GM18502 (cell line): ENCODE measurements around the gene BHLHA9.

Experiments
- ATAC-seq: cut with Tn5 transposase; IDR thresholded peaks from one replicate; pipeline ENCODE4 v1.9.1; 2021; ENCODE audit warnings: mild to moderate bottlenecking; ENCODE audit not compliant: unreplicated experiment, poor library complexity

BHLHA9 gene

GRCh38 chr17:1251866-1252608 is 18.2 kb upstream of the BHLHA9 start:
- no peak for ATAC-seq

- ATAC-seq, result no peak
Measured at GRCh38 chr17:1255041-1255440, 15.2 kb upstream of the BHLHA9 start.

DNA sequence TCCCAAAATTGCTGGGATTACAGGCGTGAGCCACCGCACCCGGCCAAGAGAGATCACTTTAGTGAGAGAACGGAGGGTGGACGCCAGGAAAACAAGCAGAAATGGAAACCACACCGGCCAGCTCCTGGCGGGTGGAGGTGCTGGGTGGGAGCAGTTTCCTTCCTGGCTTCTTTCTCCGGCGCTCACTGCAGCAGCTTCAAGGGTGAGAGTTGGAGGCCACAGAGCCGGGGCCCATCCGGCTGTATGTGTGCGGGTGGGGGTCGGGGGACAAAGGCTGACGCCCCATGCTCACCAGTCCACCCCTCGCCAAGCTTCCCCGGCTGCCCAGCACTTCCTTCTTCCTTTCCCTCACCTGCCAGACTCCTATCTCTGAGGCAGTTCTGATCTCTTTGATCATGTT is 13.5 kb upstream of the BHLHA9 start:
- ATAC-seq, result no peak

DNA sequence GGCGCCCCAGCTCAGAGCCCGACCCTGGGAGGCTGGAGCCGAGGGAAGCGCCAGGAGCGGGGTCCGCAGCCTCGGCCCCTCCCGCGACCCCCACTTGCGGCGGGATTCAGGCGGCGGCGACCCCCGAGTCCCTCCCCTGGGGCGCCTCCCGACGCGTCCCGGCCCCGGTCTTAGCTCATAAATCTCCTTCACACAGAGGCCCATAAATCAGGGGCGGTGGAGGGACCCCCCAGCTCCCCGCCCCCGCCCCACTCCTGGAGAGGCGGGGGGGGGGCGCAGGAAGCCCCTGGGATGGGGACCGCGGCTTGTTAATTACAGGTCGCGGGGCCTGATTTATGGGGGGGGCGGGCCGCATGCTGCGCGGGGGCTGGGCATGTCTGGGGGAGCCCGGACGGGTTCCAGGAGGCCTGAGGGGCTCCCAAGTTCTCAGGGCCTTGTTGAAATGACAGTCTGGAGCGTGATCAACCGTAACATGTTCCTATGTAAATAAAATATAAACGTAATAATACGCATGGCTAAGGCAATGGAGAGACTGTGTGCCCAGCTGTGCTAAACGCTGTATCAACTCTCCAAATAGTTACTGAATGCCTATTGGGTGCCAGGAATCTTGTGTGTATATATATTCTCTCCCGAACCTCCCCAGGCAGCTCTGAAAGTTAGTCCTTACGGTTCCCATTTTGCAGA is 10.0 kb upstream of the BHLHA9 start:
- no peak for ATAC-seq

DNA sequence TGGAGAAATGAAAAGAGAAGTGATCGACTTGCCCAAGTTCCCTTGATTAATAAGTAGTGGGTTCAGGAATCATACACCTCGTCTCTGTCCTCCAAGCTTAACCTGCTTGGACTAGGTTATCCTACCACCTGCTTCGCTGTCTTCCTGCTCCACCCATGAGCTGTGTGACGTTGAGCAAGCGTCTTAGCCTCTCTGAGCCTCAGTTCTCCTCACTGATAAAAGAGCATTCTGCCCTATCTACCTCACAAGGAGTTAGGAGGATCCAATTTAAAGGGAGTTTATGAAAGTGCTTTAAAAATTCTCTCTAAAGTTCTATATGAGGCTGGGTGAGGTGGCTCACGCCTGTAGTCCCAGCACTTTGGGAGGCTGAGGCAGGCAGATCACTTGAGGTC is 9.5 kb upstream of the BHLHA9 start:
- ATAC-seq, result no peak

DNA sequence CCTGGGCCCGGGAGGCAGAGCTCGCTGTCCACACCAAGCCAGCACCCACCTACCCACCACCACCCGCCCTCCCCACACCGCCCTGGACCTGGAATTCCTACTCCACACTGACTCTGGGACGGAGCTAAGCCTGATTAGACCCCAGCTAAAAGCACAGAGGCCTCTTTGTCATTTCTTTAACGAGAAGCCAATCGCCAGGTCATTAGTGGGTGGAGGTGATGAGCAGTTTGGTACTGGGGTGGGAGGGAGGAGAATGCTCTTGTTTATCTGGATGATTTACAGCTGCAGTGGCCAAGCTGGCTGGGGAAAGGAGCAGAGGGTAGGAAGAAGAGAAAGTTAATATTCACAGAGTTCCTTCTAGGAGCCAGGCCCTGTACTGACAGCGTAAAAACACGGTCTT is 6.0 kb upstream of the BHLHA9 start:
- no peak for ATAC-seq

GRCh38 chr17:1267471-1267943 is 2.7 kb upstream of the BHLHA9 start:
- no peak for ATAC-seq

DNA sequence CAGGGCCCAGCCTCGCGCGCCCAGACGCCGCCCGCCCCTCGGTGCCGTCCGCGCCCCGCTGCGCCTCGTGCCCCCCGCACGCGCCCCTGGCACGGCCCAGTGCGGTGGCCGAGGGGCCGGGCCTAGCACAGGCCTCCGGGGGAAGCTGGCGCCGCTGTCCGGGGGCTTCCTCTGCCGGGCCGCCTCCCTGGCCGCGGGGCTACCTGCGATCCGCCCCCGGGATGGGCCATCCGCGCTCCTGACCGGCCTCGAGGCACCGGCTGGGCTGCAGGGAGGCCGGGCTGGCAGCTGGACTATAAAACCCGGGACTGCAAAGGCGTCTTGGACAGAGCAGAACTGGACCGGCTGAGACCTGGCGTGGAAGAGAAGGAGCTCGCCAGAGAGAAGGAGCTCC is 783 bp downstream of the BHLHA9 start:
- ATAC-seq, result no peak

- ATAC-seq, result no peak
Measured at GRCh38 chr17:1271441-1271840, 1.2 kb downstream of the BHLHA9 start.

DNA sequence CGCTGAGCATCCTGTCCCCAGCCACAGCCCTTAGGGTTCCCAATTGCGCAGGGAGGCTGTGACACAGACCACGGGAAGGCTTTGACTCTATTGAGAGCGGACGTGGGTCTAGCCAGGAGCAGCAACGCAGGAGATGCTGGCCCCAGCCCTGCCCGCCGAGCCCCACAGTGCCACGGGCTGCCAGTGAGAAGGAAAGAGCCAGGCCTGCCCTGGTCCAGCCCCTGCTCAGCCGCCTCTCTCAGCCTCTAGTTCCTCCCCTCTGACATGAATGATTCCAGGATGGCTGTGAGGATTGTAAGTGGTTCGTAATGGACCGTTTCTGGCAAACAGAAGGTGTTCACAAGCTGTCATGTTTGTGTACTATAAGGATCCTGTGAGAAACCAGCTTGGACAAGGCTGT is 2.5 kb downstream of the BHLHA9 start:
- ATAC-seq, result no peak

- no peak for ATAC-seq
Measured at GRCh38 chr17:1273492-1274244, 3.4 kb downstream of the BHLHA9 start.

DNA sequence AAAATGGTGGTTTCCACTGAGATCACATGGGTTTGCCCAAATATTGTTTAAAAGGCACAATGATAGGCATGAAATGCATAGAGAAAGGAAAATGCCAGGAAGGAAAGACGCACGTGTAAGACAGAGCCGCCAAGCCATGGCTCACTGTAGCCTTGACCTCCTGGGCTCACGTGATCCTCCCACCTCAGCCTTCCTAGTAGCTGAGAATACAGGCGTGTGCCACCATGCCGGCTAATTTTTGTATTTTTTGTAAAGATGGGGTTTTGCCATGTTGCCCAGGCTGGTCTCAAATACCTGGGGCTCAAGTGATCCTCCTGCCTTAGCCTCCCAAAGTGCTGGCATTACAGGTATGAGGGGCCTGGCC is 4.0 kb downstream of the BHLHA9 start:
- no peak for ATAC-seq

DNA sequence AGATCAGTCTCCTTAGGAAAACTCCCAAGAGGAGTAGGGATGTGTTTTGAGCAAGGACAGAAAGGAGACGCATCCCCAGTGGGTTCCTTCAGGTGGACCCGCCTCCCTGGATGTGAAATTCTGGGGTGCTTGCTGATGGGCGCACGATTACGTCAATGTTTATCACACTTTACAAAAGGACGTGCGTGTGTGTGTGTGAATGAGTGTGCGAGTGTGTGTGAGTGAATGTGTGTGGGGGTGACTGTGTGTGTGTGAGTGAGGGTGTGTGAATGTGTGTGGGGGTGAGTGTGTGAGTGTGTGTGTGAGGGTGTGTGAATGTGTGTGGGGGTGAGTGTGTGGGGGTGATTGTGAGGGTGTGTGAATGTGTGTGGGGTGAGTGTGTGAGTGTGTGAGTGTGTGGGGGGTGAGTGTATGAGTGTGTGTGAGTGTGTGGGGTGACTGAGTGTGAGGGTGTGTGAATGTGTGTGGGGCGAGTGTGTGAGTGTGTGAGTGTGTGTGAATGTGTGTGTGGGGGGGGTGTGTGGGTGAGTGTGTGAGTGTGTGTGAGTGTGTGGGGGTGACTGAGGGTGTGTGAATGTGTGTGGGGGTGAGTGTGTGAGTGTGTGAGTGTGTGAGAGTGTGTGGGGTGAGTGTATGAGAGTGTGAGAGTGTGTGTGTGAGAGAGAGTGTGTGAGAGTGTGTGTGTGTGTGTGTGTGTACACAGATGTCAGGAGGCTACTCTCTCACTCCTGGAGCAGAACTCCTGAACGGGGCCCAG is 5.1 kb downstream of the BHLHA9 start:
- no peak for ATAC-seq

- ATAC-seq, result no peak
Measured at GRCh38 chr17:1275962-1276736, 5.9 kb downstream of the BHLHA9 start.

DNA sequence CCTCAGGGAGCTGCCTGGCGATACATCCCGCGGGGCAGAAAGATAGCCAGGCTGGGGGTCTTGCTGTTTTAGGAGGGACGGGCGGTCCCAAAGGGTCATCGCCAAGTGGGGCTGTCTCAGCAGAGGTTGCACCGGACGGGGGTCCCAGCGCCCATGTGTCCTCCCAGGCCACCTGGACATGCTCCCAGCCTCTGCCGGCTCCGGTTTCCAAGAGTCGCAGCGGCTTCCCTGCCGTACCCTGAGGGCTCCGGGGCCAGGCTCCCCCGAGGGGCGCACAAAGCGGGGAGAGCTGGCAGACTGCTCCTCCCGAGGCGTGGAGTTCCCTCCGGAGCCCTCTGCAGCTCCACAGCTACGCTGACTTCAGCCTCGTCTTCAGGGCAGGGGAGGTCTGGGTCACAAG is 10.4 kb downstream of the BHLHA9 start:
- ATAC-seq, result no peak

- no peak for ATAC-seq
Measured at GRCh38 chr17:1286379-1287106, 16.3 kb downstream of the BHLHA9 start.

DNA sequence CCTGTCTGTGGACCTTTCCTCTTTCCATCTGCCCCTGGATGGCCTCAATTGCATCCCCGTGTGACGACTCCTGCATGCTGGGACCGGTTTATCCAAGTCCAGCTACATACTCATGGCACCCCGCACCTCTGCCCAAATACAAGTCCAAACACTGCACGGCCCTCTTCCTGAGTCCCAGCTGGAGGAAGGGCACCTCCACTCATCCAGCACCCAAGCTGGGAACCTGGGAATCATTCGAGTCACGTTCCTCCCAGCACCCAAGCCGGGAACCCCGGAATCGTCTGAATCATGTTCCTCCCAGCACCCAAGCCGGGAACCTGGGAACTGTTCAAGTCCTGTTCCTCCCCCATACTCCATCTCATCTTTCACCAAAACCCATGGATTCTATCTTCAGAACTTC is 19.5 kb downstream of the BHLHA9 start:
- ATAC-seq, result no peak

DNA sequence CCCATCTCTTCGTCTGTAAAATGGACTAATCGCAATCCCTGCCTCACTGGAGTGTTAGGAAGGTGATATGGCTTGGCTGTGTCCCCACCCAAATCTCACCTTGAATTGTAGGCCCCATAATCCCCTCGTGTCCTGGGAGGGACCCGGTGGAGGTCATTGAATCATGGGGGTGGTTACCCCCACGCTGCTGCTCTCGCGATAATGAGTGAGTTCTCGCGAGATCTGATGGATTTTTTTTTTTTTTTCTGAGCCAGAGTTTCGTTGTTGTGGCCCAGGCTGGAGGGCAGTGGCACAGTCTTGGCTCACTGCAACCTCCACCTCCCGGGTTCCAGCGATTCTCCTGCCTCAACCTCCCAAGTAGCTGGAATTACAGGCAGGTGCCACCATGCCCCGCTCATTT is 20.4 kb downstream of the BHLHA9 start:
- ATAC-seq, result no peak

DNA sequence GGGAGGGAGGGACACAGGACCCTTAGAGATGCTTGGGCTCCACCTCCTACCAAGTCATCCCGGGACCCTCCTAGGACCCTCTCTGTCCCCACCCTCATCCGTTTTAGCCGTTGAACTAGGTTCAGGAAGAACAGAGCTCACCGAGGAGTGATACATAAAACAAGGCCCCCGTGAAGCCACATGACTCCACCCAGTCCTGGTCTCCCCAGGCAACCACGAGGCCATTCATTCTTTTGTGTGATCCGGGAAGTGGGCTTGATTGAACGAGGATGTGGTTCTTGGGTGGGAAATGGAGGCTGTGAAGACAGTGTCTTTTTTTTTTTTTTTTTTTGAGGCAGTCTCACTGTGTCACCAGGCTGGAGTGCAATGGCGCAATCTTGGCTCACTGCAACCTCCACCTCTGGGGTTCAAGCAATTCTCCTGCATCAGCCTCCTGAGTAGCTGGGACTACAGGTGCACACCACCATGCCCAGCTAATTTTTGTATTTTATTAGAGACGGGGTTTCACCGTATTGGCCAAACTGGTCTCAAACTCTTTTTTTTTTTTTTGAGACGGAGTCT is 24.0 kb downstream of the BHLHA9 start:
- no peak for ATAC-seq
